HCT116 (cell line): ENCODE results near the gene WNT2B. TPM values are rescaled to one million over a fixed set of nuclear protein-coding genes. Genes with fewer than 3 reads are reported as not detected.

Experiments used
- ATAC-seq: fragments of 200-7000 bp; cut with Tn5 transposase; 2 replicates; pipeline ENCODE4 v1.9.1; 2020; ENCODE audit warnings: mild to moderate bottlenecking, moderate library complexity
- BruUV-seq: library from RNA; stranded (reverse); fragments of 400-500 nt; replicated peaks from 2 replicates; lab custom pipeline; 2021; lab: Mats Ljungman, UMichigan
- CTCF ChIA-PET: fragments of 300-600 bp; sonication (Branson Sonifier 250); formaldehyde crosslinking; loops from one replicate; lab custom pipeline; 2021; ENCODE audit warnings: antibody characterized with exemption; lab: Charles Lee
- POLR2A ChIA-PET: fragments of 300-600, 350-600 bp; sonication (Branson Sonifier 250); formaldehyde crosslinking; loops from one replicate; lab custom pipeline; 2021; ENCODE audit warnings: antibody characterized with exemption; lab: Charles Lee
- RAD21 ChIA-PET, 2 experiments: fragments of 300-600 bp; sonication (Branson Sonifier 250); formaldehyde crosslinking; loops; one replicate each; lab custom pipeline; 2023; ENCODE audit warnings: low total read pairs in 2 of 2; ENCODE audit not compliant: uncharacterized antibody in 2 of 2, unreplicated experiment in 2 of 2, low non-redundant PET in 1 of 2; lab: Charles Lee
- DNase-seq: peaks from one replicate; pipeline ENCODE4 v3.0.0-alpha.2; 2010; ENCODE audit warnings: low read depth, low spot score
- H2AFZ ChIP-seq: fragments of 200-600 bp; shearing (Covaris generic), sonication (generic); 2 replicates; pipeline ENCODE4 v1.6.1; 2017; ENCODE audit warnings: low read depth, mixed run types, mixed read lengths, antibody characterized with exemption, low read length; ENCODE audit not compliant: poor library complexity, severe bottlenecking
- H3K27ac ChIP-seq: 2 replicates; pipeline ENCODE4 v1.5.1; 2012; ENCODE audit warnings: low read depth, low read length
- H3K27me3 ChIP-seq: fragments of 200-600 bp; sonication (generic); 2 replicates; pipeline ENCODE4 v1.6.1; 2016; ENCODE audit warnings: mixed run types, low read length, mixed read lengths; ENCODE audit not compliant: insufficient read depth
- H3K36me3 ChIP-seq, 2 experiments: fragments of 200-500 bp in 1 of 2; fragments of 200-600 bp in 1 of 2; sonication (Bioruptor generic) in 1 of 2; sonication (generic) in 1 of 2; 2 replicates each; pipeline versions ENCODE4 v1.5.1 to v1.6.1; 2014 to 2016; ENCODE audit warnings: low read length in 2 of 2, inconsistent platforms in 1 of 2, mixed read lengths in 1 of 2, mixed run types in 1 of 2; ENCODE audit not compliant: insufficient read depth in 2 of 2, control insufficient read depth in 1 of 2
- H3K4me1 ChIP-seq, 2 experiments: fragments of 200-600 bp in 1 of 2; sonication (generic) in 1 of 2; 2 replicates each; pipeline versions ENCODE4 v1.5.1 to v1.6.1; 2012 to 2017; ENCODE audit warnings: low read length in 2 of 2, inconsistent platforms in 1 of 2, mild to moderate bottlenecking in 1 of 2, mixed read lengths in 1 of 2, mixed run types in 1 of 2, moderate library complexity in 1 of 2; ENCODE audit not compliant: insufficient read depth in 2 of 2, control insufficient read depth in 1 of 2
- H3K4me2 ChIP-seq: fragments of 200-600 bp; sonication (generic); 2 replicates; pipeline ENCODE4 v1.6.1; 2017; ENCODE audit warnings: mixed run types, low read length, mixed read lengths
- H3K4me3 ChIP-seq, 2 experiments: fragments of 200-600 bp in 1 of 2; sonication (generic) in 1 of 2; replicated peaks in 1 of 2; 2 replicates each; pipeline ENCODE4 v1.5.1; 2011 to 2016; ENCODE audit warnings: low read length in 2 of 2, control low read depth in 1 of 2, low read depth in 1 of 2, mild to moderate bottlenecking in 1 of 2, mixed read lengths in 1 of 2, mixed run types in 1 of 2
- H3K79me2 ChIP-seq: fragments of 200-600 bp; sonication (generic); 2 replicates; pipeline ENCODE4 v1.6.1; 2017; ENCODE audit warnings: mild to moderate bottlenecking, mixed run types, low read length, moderate library complexity, mixed read lengths; ENCODE audit not compliant: insufficient read depth
- H3K9ac ChIP-seq: fragments of 200-600 bp; sonication (generic); 2 replicates; pipeline ENCODE4 v1.6.1; 2016; ENCODE audit warnings: low read length, mixed read lengths
- H3K9me2 ChIP-seq: fragments of 200-600 bp; sonication (generic), shearing (Covaris generic); 2 replicates; pipeline ENCODE4 v1.6.1; 2017; ENCODE audit warnings: mixed run types, mild to moderate bottlenecking, moderate library complexity; ENCODE audit not compliant: insufficient read depth
- H3K9me3 ChIP-seq, 2 experiments: fragments of 200-500 bp in 1 of 2; fragments of 200-600 bp in 1 of 2; sonication (Bioruptor generic) in 1 of 2; sonication (generic) in 1 of 2; 2 replicates each; pipeline ENCODE4 v1.6.1; 2014 to 2017; ENCODE audit warnings: low read length in 2 of 2, mixed read lengths in 2 of 2, inconsistent platforms in 1 of 2, low read depth in 1 of 2, mild to moderate bottlenecking in 1 of 2, mixed run types in 1 of 2, moderate library complexity in 1 of 2; ENCODE audit not compliant: control insufficient read depth in 1 of 2, insufficient read depth in 1 of 2
- H4K20me1 ChIP-seq: fragments of 200-600 bp; sonication (generic), shearing (Covaris generic); 2 replicates; pipeline ENCODE4 v1.6.1; 2017; ENCODE audit warnings: mixed run types, mild to moderate bottlenecking, moderate library complexity; ENCODE audit not compliant: insufficient read depth
- ELF1 ChIP-seq: IDR thresholded peaks from 2 replicates; pipeline ENCODE4 v1.6.1; 2012; ENCODE audit warnings: low read depth, borderline replicate concordance
- EZH2 ChIP-seq: fragments of 200-600 bp; sonication (generic); IDR thresholded peaks from 2 replicates; pipeline ENCODE4 v1.6.1; 2017; ENCODE audit warnings: antibody characterized with exemption, mixed run types
- EZH2phosphoT487 ChIP-seq: fragments of 200-600 bp; IDR thresholded peaks from 2 replicates; pipeline ENCODE4 v1.6.1; 2018; ENCODE audit warnings: antibody characterized with exemption, borderline replicate concordance
- POLR2A ChIP-seq: IDR thresholded peaks from 2 replicates; pipeline ENCODE4 v1.7.0; 2011; ENCODE audit warnings: borderline replicate concordance; ENCODE audit not compliant: insufficient read depth, insufficient read length; ENCODE audit errors: extremely low read depth
- POLR2AphosphoS5 ChIP-seq: IDR thresholded peaks from 2 replicates; pipeline ENCODE4 v1.6.1; 2011; ENCODE audit warnings: mild to moderate bottlenecking, low read depth, low read length, moderate library complexity
- RAD21 ChIP-seq: IDR thresholded peaks from 2 replicates; pipeline ENCODE4 v1.6.1; 2012; ENCODE audit warnings: low read depth, mild to moderate bottlenecking
- SIN3A ChIP-seq: IDR thresholded peaks from 2 replicates; pipeline ENCODE4 v1.6.1; 2012; ENCODE audit warnings: low read depth
- SRF ChIP-seq: IDR thresholded peaks from 2 replicates; pipeline ENCODE4 v1.6.1; 2012; ENCODE audit warnings: low read depth
- YY1 ChIP-seq: IDR thresholded peaks from 2 replicates; pipeline ENCODE4 v1.6.1; 2011; ENCODE audit warnings: low read length, low read depth, moderate library complexity, mild to moderate bottlenecking; ENCODE audit not compliant: insufficient replicate concordance; ENCODE audit errors: extremely low read depth
- ZFX ChIP-seq: fragments of 450-650 bp; IDR thresholded peaks from 2 replicates; pipeline ENCODE4 v1.6.1; 2017
- intact Hi-C: fragments of 100-400 bp; cut with micrococcal nuclease; formaldehyde crosslinking; loops from 2 replicates; pipeline ENCODE4 v1.10.0; 2022
- total RNA-seq: library from RNA; stranded (reverse); gene quantifications from one replicate; pipeline ENCODE4 v1.2.1, GENCODE V29; 2021; ENCODE audit not compliant: unreplicated experiment
- TF ChIP-seq, protein P1 (sequence below): IDR thresholded peaks from 2 replicates; pipeline ENCODE4 v1.6.1; 2012; ENCODE audit warnings: low read depth

The WNT2B gene
- total RNA-seq, 1 experiment from 2014 or later = 1.5 TPM

DNA sequence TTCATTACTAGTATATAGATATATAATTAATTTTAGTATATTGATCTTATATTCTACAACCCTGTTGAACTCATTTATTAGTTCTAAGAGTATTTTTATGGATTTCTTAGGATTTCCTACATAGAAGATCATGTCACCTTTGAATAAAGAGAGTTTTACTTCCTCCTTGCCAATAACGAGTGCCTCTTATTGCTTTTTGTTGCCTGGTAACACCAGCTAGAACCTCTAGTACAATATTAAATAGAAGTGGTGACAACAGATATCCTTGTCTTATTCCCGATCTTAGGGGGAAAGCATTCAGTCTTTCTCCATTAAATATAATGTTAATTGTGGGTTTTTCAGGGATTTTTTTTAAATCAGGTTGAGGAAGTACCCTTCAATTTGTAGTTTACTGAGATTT is 40.8 kb downstream of the WNT2B start:
- H3K4me2 ChIP-seq = no peak overlapping the region
- DNase-seq (no peak), ATAC-seq (no peak)
- H3K79me2 ChIP-seq = no peaks in the 10 kb centered on the region
- no peak overlapping the region for H2AFZ ChIP-seq
- POLR2A ChIA-PET = interaction anchor here (0.6 kb wide), 1 partner anchor 11 kb away, joined by 3 read pairs; no protein-coding TSS in a partner anchor
- no TSS peak for BruUV-seq
- CTCF ChIA-PET = no interaction called here
- no peaks in the 10 kb centered on the region for H4K20me1 ChIP-seq
- no peak overlapping the region for H3K27ac ChIP-seq
- no peak overlapping the region for H3K9ac ChIP-seq
- H3K36me3 ChIP-seq = no peaks in the 10 kb centered on the region
- TF ChIP-seq ELF1 = no peak
- no peak for TF ChIP-seq RAD21
- TF ChIP-seq, protein P1, sequence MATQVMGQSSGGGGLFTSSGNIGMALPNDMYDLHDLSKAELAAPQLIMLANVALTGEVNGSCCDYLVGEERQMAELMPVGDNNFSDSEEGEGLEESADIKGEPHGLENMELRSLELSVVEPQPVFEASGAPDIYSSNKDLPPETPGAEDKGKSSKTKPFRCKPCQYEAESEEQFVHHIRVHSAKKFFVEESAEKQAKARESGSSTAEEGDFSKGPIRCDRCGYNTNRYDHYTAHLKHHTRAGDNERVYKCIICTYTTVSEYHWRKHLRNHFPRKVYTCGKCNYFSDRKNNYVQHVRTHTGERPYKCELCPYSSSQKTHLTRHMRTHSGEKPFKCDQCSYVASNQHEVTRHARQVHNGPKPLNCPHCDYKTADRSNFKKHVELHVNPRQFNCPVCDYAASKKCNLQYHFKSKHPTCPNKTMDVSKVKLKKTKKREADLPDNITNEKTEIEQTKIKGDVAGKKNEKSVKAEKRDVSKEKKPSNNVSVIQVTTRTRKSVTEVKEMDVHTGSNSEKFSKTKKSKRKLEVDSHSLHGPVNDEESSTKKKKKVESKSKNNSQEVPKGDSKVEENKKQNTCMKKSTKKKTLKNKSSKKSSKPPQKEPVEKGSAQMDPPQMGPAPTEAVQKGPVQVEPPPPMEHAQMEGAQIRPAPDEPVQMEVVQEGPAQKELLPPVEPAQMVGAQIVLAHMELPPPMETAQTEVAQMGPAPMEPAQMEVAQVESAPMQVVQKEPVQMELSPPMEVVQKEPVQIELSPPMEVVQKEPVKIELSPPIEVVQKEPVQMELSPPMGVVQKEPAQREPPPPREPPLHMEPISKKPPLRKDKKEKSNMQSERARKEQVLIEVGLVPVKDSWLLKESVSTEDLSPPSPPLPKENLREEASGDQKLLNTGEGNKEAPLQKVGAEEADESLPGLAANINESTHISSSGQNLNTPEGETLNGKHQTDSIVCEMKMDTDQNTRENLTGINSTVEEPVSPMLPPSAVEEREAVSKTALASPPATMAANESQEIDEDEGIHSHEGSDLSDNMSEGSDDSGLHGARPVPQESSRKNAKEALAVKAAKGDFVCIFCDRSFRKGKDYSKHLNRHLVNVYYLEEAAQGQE = no peak
- no peak for TF ChIP-seq SIN3A
- TF ChIP-seq YY1 = no peak
- no peak for TF ChIP-seq EZH2phosphoT487
- no peak for TF ChIP-seq POLR2A
- no peak for TF ChIP-seq POLR2AphosphoS5
- TF ChIP-seq EZH2 = no peak
- TF ChIP-seq SRF = no peak
- TF ChIP-seq ZFX = no peak
- RAD21 ChIA-PET = no interaction called here
- no peak overlapping the region for H3K4me3 ChIP-seq
- no peaks in the 10 kb centered on the region for H3K9me2 ChIP-seq
- intact Hi-C loops = no loop called here
- peaks cover 6 to 18% of the 10 kb centered on the region in 2 experiments for H3K4me1 ChIP-seq
- H3K9me3 ChIP-seq = no peaks in the 10 kb centered on the region
- no peaks in the 10 kb centered on the region for H3K27me3 ChIP-seq
